OCI-LY1 (cell line): ENCODE measurements around the gene TMC7.

Experiments
- EZH2 ChIP-seq: fragments of 200-600 bp; sonication (generic), shearing (Covaris generic); IDR thresholded peaks from 2 replicates; pipeline ENCODE4 v1.8.0; 2017; ENCODE audit warnings: borderline replicate concordance, mixed run types, mild to moderate bottlenecking, antibody characterized with exemption, low read length, moderate library complexity, mixed read lengths
- TF ChIP-seq, protein P1 (sequence below): fragments of 200-600 bp; sonication (generic), shearing (Covaris generic); IDR thresholded peaks from 2 replicates; pipeline ENCODE4 v1.5.1; 2017; ENCODE audit warnings: mild to moderate bottlenecking, antibody characterized with exemption, low read length, moderate library complexity, mixed read lengths

DNA sequence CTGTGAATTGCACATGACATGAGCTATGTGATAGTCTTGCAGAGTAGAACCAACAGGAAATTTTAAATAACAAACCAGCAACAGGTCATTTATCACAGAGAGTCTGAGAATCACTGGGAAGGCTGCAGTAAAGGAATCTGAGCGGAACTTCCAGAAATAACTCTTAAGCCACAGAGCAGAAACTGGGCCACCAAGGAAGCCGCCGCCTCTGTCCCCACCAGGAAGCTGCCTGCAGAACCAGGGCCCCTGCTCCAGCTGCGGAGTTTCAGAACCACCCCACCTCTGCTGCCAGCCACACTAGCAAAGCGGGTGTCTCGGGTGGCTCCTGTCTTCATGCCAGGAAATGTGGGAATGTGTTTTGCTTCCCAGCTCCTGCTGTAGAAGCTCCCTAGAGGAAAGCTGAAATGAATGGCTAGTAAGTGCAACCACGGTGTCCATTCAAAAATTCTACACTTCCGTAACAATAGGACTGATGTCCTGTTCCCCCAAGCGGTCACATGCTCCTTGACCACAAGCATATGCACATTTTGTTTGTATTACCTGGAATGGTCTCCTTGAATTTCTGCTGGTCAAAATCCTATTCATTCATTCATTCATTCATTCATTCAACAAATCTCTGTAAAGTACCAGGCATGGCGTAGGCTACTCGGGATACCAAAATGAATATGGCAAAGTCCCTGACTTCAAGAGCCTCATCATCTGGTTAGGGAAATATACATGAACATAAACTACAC lies 122.3 kb downstream of the TMC7 start:
- TF ChIP-seq, protein P1, sequence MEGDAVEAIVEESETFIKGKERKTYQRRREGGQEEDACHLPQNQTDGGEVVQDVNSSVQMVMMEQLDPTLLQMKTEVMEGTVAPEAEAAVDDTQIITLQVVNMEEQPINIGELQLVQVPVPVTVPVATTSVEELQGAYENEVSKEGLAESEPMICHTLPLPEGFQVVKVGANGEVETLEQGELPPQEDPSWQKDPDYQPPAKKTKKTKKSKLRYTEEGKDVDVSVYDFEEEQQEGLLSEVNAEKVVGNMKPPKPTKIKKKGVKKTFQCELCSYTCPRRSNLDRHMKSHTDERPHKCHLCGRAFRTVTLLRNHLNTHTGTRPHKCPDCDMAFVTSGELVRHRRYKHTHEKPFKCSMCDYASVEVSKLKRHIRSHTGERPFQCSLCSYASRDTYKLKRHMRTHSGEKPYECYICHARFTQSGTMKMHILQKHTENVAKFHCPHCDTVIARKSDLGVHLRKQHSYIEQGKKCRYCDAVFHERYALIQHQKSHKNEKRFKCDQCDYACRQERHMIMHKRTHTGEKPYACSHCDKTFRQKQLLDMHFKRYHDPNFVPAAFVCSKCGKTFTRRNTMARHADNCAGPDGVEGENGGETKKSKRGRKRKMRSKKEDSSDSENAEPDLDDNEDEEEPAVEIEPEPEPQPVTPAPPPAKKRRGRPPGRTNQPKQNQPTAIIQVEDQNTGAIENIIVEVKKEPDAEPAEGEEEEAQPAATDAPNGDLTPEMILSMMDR: no peak
- no peak for TF ChIP-seq EZH2
